Neural crest cell (in vitro differentiated cells): ENCODE data around the gene CAST. TPM values are rescaled to one million over a fixed set of nuclear protein-coding genes. Genes with fewer than 3 reads are reported as not detected.
A peak's percentile ranks its signal among the peaks of the same experiment; 100 is the strongest.
"Not testable (repeated sequence)": the region's sequence is repeated elsewhere in the genome, so short reads cannot be mapped to it uniquely, and the experiment has no call there.

ENCODE experiments used
- DNase-seq: peaks from one replicate; pipeline ENCODE4 v3.0.0; 2021; ENCODE audit warnings: low read depth, mixed read lengths, low spot score
- H3K27ac Mint-ChIP-seq: one replicate; pipeline ENCODE4 v1.8.0; 2021; ENCODE audit warnings: mild to moderate bottlenecking, mixed read lengths; ENCODE audit not compliant: unreplicated experiment
- H3K27me3 Mint-ChIP-seq: 2 replicates; pipeline ENCODE4 v1.8.0; 2021; ENCODE audit warnings: low read depth, mild to moderate bottlenecking, mixed read lengths
- H3K36me3 Mint-ChIP-seq: 2 replicates; pipeline ENCODE4 v1.8.0; 2021; ENCODE audit warnings: low read depth, mild to moderate bottlenecking, mixed read lengths
- H3K4me1 Mint-ChIP-seq: 2 replicates; pipeline ENCODE4 v1.8.0; 2021; ENCODE audit warnings: mixed read lengths
- H3K4me3 Mint-ChIP-seq: one replicate; pipeline ENCODE4 v1.8.0; 2021; ENCODE audit warnings: mild to moderate bottlenecking, mixed read lengths
- H3K9me3 Mint-ChIP-seq: 2 replicates; pipeline ENCODE4 v1.8.0; 2021; ENCODE audit warnings: mixed read lengths
- CTCF ChIP-seq: fragments of 200-600 bp; sonication (generic); conservative IDR thresholded peaks from 2 replicates; pipeline ENCODE4 v1.5.0; 2021; ENCODE audit warnings: antibody characterized with exemption, mild to moderate bottlenecking
- total RNA-seq: library from RNA; stranded (reverse); gene quantifications from 2 replicates; pipeline ENCODE4 v1.2.1, GENCODE V29; 2021

CAST gene
- total RNA-seq, 1 donor from 2014 or later = 50.7 TPM

GRCh38 chr5:96790961-96791504, 128.9 kb downstream of the CAST start:
- DNase-seq = no peak
- peaks cover 16% of the 10 kb centered on the region for H3K4me1 Mint-ChIP-seq
- H3K9me3 Mint-ChIP-seq = no peaks in the 10 kb centered on the region
- no peak overlapping the region for H3K27ac Mint-ChIP-seq
- peaks cover 15% of the 10 kb centered on the region for H3K36me3 Mint-ChIP-seq
- H3K27me3 Mint-ChIP-seq = no peaks in the 10 kb centered on the region
- no peak for TF ChIP-seq CTCF
- H3K4me3 Mint-ChIP-seq = no peak overlapping the region

- H3K27ac Mint-ChIP-seq = no peak overlapping the region
- TF ChIP-seq CTCF = no peak
- no peaks in the 10 kb centered on the region for H3K9me3 Mint-ChIP-seq
- peaks cover 13% of the 10 kb centered on the region for H3K4me1 Mint-ChIP-seq
- H3K36me3 Mint-ChIP-seq = peaks cover 34% of the 10 kb centered on the region
- no peak overlapping the region for H3K4me3 Mint-ChIP-seq
- DNase-seq = no peak
- no peaks in the 10 kb centered on the region for H3K27me3 Mint-ChIP-seq
Measured at GRCh38 chr5:96794757-96795156, 132.6 kb downstream of the CAST start.

- Mint-ChIP-seq H3K27me3 (no peaks in the 10 kb centered on the region), H3K4me1 (peaks cover 10% of the 10 kb centered on the region), H3K9me3 (no peaks in the 10 kb centered on the region), H3K27ac (no peak overlapping the region), H3K4me3 (no peak overlapping the region), H3K36me3 (peaks cover 37% of the 10 kb centered on the region)
- no peak for TF ChIP-seq CTCF
- DNase-seq = no peak
Measured at GRCh38 chr5:96795626-96796025, 133.4 kb downstream of the CAST start.

GRCh38 chr5:96796434-96796833, 134.3 kb downstream of the CAST start:
- no peak overlapping the region for H3K27ac Mint-ChIP-seq
- H3K9me3 Mint-ChIP-seq = no peaks in the 10 kb centered on the region
- no peak for DNase-seq
- TF ChIP-seq CTCF = no peak
- no peaks in the 10 kb centered on the region for H3K27me3 Mint-ChIP-seq
- peaks cover 36% of the 10 kb centered on the region for H3K36me3 Mint-ChIP-seq
- no peak overlapping the region for H3K4me3 Mint-ChIP-seq
- peaks cover 2% of the 10 kb centered on the region for H3K4me1 Mint-ChIP-seq

GRCh38 chr5:96801718-96802117, 139.5 kb downstream of the CAST start:
- H3K27me3 Mint-ChIP-seq, H3K4me1 Mint-ChIP-seq, DNase-seq, H3K4me3 Mint-ChIP-seq, H3K27ac Mint-ChIP-seq, H3K9me3 Mint-ChIP-seq: not testable (repeated sequence)
- H3K36me3 Mint-ChIP-seq = peaks cover 20% of the 10 kb centered on the region

GRCh38 chr5:96807075-96807654, 145.0 kb downstream of the CAST start:
- H3K27me3 Mint-ChIP-seq = no peaks in the 10 kb centered on the region
- TF ChIP-seq CTCF = no peak
- H3K36me3 Mint-ChIP-seq = no peaks in the 10 kb centered on the region
- H3K4me1 Mint-ChIP-seq = peaks cover 22% of the 10 kb centered on the region
- peak; percentile 52 for DNase-seq
- peak overlapping the region; percentile 97 for H3K27ac Mint-ChIP-seq
- H3K4me3 Mint-ChIP-seq = peak overlapping the region; percentile 93
- H3K9me3 Mint-ChIP-seq = no peaks in the 10 kb centered on the region
